ENCODE data around the gene NUAK1.

The NUAK1 gene

GRCh38 chr12:106065506-106065905 lies 73.2 kb downstream of the NUAK1 start:
- DNase-seq (ENCODE audit: low read depth in 2 of 3, low spot score in 2 of 3), result no peak

- DNase-seq (ENCODE audit: low read depth in 2 of 3, low spot score in 2 of 3), result no peak
Observed at GRCh38 chr12:106064721-106065021, 74.1 kb downstream of the NUAK1 start.

GRCh38 chr12:106063826-106064720 lies 74.7 kb downstream of the NUAK1 start:
- DNase-seq (ENCODE audit: low read depth in 2 of 3, low spot score in 2 of 3), result no peak

- DNase-seq (ENCODE audit: low read depth in 2 of 3, low spot score in 2 of 3), result no peak
Observed at GRCh38 chr12:106062693-106063092, 76.1 kb downstream of the NUAK1 start.

GRCh38 chr12:106058256-106059182 lies 80.2 kb downstream of the NUAK1 start:
- DNase-seq (ENCODE audit: low read depth in 2 of 3, low spot score in 2 of 3), result no peak

- DNase-seq (ENCODE audit: low read depth in 2 of 3, low spot score in 2 of 3), result no peak
Observed at GRCh38 chr12:106054049-106054448, 84.7 kb downstream of the NUAK1 start.

GRCh38 chr12:106051853-106052531 lies 86.8 kb downstream of the NUAK1 start:
- DNase-seq (ENCODE audit: low read depth in 2 of 3, low spot score in 2 of 3), result no peak

- no peak for DNase-seq (ENCODE audit: low read depth in 2 of 3, low spot score in 2 of 3)
Observed at GRCh38 chr12:106049546-106049945, 89.2 kb downstream of the NUAK1 start.

GRCh38 chr12:106049105-106049504 lies 89.6 kb downstream of the NUAK1 start:
- DNase-seq (ENCODE audit: low read depth in 2 of 3, low spot score in 2 of 3), result no peak

GRCh38 chr12:106048676-106049075 lies 90.1 kb downstream of the NUAK1 start:
- no peak for DNase-seq (ENCODE audit: low read depth in 2 of 3, low spot score in 2 of 3)

GRCh38 chr12:106048016-106048415 lies 90.7 kb downstream of the NUAK1 start:
- DNase-seq (ENCODE audit: low read depth in 2 of 3, low spot score in 2 of 3), result no peak

- no peak for DNase-seq (ENCODE audit: low read depth in 2 of 3, low spot score in 2 of 3)
Observed at GRCh38 chr12:106046947-106047346, 91.8 kb downstream of the NUAK1 start.

- DNase-seq (ENCODE audit: low read depth in 2 of 3, low spot score in 2 of 3), result no peak
Observed at GRCh38 chr12:106046301-106046846, 92.4 kb downstream of the NUAK1 start.

- DNase-seq (ENCODE audit: low read depth in 2 of 3, low spot score in 2 of 3), result no peak
Observed at GRCh38 chr12:106045251-106045674, 93.5 kb downstream of the NUAK1 start.

- DNase-seq (ENCODE audit: low read depth in 2 of 3, low spot score in 2 of 3), result no peak
Observed at GRCh38 chr12:106044773-106045172, 94.0 kb downstream of the NUAK1 start.

- no peak for DNase-seq (ENCODE audit: low read depth in 2 of 3, low spot score in 2 of 3)
Observed at GRCh38 chr12:106042037-106042436, 96.7 kb downstream of the NUAK1 start.

- no peak for DNase-seq (ENCODE audit: low read depth in 2 of 3, low spot score in 2 of 3)
Observed at GRCh38 chr12:106040521-106040920, 98.2 kb downstream of the NUAK1 start.

- no peak for DNase-seq (ENCODE audit: low read depth in 2 of 3, low spot score in 2 of 3)
Observed at GRCh38 chr12:106039646-106040404, 98.9 kb downstream of the NUAK1 start.

- DNase-seq (ENCODE audit: low read depth in 2 of 3, low spot score in 2 of 3), result no peak
Observed at GRCh38 chr12:106039242-106039641, 99.5 kb downstream of the NUAK1 start.

- DNase-seq (ENCODE audit: low read depth in 2 of 3, low spot score in 2 of 3), result no peak
Observed at GRCh38 chr12:106037524-106038298, 101.0 kb downstream of the NUAK1 start.
